GM12892 (cell line): ENCODE results near the gene KCNMA1.

Experiments used
- POLR2A ChIP-seq: IDR thresholded peaks from 2 replicates; pipeline ENCODE4 v1.6.1; 2011; ENCODE audit warnings: low read depth, low read length, control low read depth
- POLR2AphosphoS5 ChIP-seq: IDR thresholded peaks from 2 replicates; pipeline ENCODE4 v1.6.1; 2011; ENCODE audit warnings: low read depth, low read length, control low read depth
- TAF1 ChIP-seq: IDR thresholded peaks from 2 replicates; pipeline ENCODE4 v1.6.1; 2011; ENCODE audit warnings: low read depth, mild to moderate bottlenecking, control low read depth, low read length, borderline replicate concordance

DNA sequence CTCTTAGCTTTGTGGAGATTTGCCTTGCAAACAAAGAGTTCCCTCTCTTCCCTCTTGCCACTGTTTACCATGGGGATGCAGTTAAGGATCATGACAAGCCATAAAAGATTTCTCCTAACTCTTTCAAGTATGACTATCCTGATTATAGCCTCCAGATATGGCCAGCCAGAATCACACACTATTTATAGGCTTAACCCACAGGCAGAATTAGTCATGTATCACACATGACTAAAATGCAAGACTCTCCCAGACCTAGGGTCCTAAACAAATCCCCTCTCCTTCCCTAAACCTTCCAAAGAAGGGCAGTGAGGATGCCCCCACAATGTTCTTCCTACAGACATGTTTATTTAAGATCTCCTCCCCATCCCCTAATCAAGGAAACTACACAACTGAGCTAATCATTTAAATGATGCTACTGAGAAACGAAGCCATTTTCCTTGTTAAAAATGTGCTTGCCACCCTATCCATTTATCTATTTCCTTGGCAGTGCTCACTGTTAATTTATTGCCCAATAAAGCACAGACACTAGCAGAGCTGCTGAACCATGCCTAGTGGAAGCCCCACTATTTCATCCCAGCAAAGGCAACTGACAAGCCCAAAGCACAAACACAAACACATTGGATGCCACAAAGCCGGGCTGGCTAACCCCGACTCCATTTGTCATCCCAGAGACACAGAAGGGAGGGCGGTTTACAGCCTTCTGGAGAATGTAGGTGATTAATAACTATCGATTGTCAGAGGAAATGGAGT lies 363.4 kb downstream of the KCNMA1 start:
- no peak for TF ChIP-seq POLR2A
- TF ChIP-seq POLR2AphosphoS5, result no peak
- TF ChIP-seq TAF1, result no peak
